Gastroesophageal sphincter (tissue), 4 donors: Measurements from ENCODE around the gene RBFOX2. TPM values are rescaled to one million over a fixed set of nuclear protein-coding genes. Genes with fewer than 3 reads are reported as not detected.

Experiments
- ATAC-seq: fragments of 150-250 bp; one replicate; pipeline ENCODE4 v1.9.1; 2016; ENCODE audit warnings: mild to moderate bottlenecking, moderate library complexity
- H3K27ac ChIP-seq, 4 donors: fragments of 200-600 bp; sonication (generic) in 3 of 4; 1 replicate in 3 of 4; 2 replicates in 1 of 4; pipeline ENCODE4 v1.5.1; 2016 to 2019
- H3K27me3 ChIP-seq: fragments of 200-600 bp; sonication (generic); one replicate; pipeline ENCODE4 v1.5.1; 2019
- H3K36me3 ChIP-seq, 2 donors: fragments of 200-600 bp; sonication (generic); one replicate each; pipeline ENCODE4 v1.5.1; 2019; ENCODE audit warnings: control low read depth in 1 of 2
- H3K4me1 ChIP-seq, 3 donors: fragments of 200-600 bp; sonication (generic); 1 replicate in 2 of 3; 2 replicates in 1 of 3; pipeline ENCODE4 v1.5.1; 2016 to 2019; ENCODE audit warnings: control low read depth in 2 of 3
- H3K4me3 ChIP-seq, 2 donors: fragments of 200-600 bp; sonication (generic); one replicate each; pipeline ENCODE4 v1.5.1; 2019; ENCODE audit warnings: mild to moderate bottlenecking in 1 of 2, moderate library complexity in 1 of 2
- H3K9me3 ChIP-seq, 3 donors: fragments of 200-600 bp; sonication (generic); one replicate each; pipeline ENCODE4 v1.5.1; 2017 to 2019; ENCODE audit warnings: control low read depth in 2 of 3
- EP300 ChIP-seq: sonication (generic); formaldehyde crosslinking; IDR thresholded peaks from one replicate; pipeline ENCODE4 v1.6.1; 2017; ENCODE audit warnings: antibody characterized with exemption, mild to moderate bottlenecking
- POLR2A ChIP-seq, 2 donors: fragments of 450-650 bp; IDR thresholded peaks; one replicate each; pipeline ENCODE4 v1.6.1; 2017; ENCODE audit warnings: antibody characterized with exemption in 2 of 2, mild to moderate bottlenecking in 2 of 2, moderate library complexity in 1 of 2
- POLR2AphosphoS5 ChIP-seq: sonication (generic); formaldehyde crosslinking; IDR thresholded peaks from one replicate; pipeline ENCODE4 v1.6.1; 2017; ENCODE audit warnings: antibody characterized with exemption
- WGBS, 2 donors: methylation state at CpG; one replicate each; pipeline ENCODE4 v1.1.5; 2018; ENCODE audit warnings: low coverage in 1 of 2; 5-methylcytosine and 5-hydroxymethylcytosine counted together
- total RNA-seq, 4 donors: library from RNA; depleted of rRNA; stranded (reverse); fragments of >200 nt; gene quantifications; one replicate each; pipeline ENCODE4 v1.1.0, GENCODE V29; 2016
- TF ChIP-seq, protein P1 (sequence below), 4 experiments: fragments of 200-600 bp in 2 of 4; fragments of 450-650 bp in 2 of 4; sonication (generic) in 1 of 4; IDR thresholded peaks; one replicate each; pipeline ENCODE4 v1.5.1; 2017 to 2019; ENCODE audit warnings: antibody characterized with exemption in 4 of 4, mild to moderate bottlenecking in 2 of 4, moderate library complexity in 2 of 4

Gene RBFOX2
- total RNA-seq, 4 donors from 2014 or later: 120 to 197 (median 169) TPM

DNA sequence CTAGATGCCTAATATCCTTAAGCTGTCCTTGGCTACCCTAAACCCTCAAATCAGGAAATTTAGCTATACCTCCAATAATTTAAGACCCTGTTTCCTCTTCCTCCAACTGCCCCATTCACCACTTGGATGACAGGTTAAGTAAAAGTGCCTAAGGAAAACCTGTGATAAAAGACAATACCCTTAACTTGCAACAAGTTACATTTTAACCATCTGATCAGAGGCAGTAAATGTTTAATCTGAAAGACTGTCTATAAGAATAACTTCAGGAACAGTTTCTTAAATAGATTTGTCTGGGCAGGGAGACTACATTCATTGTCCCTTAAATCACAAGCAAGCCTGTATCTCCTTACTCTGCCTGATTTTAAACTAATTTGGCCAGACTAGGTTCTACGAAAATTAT is 181.8 kb downstream of the RBFOX2 start:
- H3K27me3 ChIP-seq: no peaks in the 10 kb centered on the region
- H3K36me3 ChIP-seq: no peaks in the 10 kb centered on the region
- no peak overlapping the region for H3K4me3 ChIP-seq
- TF ChIP-seq, protein P1, sequence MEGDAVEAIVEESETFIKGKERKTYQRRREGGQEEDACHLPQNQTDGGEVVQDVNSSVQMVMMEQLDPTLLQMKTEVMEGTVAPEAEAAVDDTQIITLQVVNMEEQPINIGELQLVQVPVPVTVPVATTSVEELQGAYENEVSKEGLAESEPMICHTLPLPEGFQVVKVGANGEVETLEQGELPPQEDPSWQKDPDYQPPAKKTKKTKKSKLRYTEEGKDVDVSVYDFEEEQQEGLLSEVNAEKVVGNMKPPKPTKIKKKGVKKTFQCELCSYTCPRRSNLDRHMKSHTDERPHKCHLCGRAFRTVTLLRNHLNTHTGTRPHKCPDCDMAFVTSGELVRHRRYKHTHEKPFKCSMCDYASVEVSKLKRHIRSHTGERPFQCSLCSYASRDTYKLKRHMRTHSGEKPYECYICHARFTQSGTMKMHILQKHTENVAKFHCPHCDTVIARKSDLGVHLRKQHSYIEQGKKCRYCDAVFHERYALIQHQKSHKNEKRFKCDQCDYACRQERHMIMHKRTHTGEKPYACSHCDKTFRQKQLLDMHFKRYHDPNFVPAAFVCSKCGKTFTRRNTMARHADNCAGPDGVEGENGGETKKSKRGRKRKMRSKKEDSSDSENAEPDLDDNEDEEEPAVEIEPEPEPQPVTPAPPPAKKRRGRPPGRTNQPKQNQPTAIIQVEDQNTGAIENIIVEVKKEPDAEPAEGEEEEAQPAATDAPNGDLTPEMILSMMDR (IDR thresholded peaks at IDR 0.05): no peak
- TF ChIP-seq EP300: no peak
- TF ChIP-seq POLR2A (IDR thresholded peaks at IDR 0.05): no peak
- TF ChIP-seq POLR2AphosphoS5: no peak
- peak overlapping the region in 1 of 4 donors; percentile 22 for H3K27ac ChIP-seq
- H3K4me1 ChIP-seq: peaks cover 12 to 70% (median 13%) of the 10 kb centered on the region in 3 donors
- H3K9me3 ChIP-seq: no peaks in the 10 kb centered on the region
- WGBS, 2 donors: 33 to 44% methylated on average over 1 of the region's 1 CpG
- ATAC-seq: no peak

DNA sequence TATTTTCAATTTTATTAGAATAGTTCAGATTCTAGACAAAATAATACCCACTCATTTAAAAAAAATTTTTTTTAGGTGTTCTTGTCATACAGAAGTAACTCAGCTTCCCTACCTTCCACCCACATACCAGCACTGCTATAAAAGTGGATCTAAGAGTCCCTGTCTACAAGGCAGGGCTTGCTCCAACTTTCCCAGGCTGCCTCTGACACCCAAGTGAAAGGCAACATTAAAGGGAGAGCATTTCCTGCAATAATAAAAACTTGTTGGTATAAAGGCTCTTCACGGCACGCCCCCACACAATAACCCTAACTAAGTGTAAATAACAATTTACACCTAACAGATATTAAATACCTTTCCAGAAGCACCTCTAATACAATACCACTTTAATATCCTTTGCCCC is 183.7 kb downstream of the RBFOX2 start:
- Histone ChIP-seq H3K9me3 (no peaks in the 10 kb centered on the region), H3K27me3 (no peaks in the 10 kb centered on the region), H3K36me3 (no peaks in the 10 kb centered on the region), H3K27ac (no peak overlapping the region), H3K4me1 (peaks cover 6 to 70% (median 7%) of the 10 kb centered on the region in 3 donors), H3K4me3 (no peak overlapping the region)
- 89 to 100% methylated on average over 2 of the region's 2 CpGs for WGBS, 2 donors
- ATAC-seq: no peak
- TF ChIP-seq POLR2A (IDR thresholded peaks at IDR 0.05): no peak
- TF ChIP-seq, protein P1 (IDR thresholded peaks at IDR 0.05): no peak
- no peak for TF ChIP-seq EP300
- TF ChIP-seq POLR2AphosphoS5: no peak

DNA sequence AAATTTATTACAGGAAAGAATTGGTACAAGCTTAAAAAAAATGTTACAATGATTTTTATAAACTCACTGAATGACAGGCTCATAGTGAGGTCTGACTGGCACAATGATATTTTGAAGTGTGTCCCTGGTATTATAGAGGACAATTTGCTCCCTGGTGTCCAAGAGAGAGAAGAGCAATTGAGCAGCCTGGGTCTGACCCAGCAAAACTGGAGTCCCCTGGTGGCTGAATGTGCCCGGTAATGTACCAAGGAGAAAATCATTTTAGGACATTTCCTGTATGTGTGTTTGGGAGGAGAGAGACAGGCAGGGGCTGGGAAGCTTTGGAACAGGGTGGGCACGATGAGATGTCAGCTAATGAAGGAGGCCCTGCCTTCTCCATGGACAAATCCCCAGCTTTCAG is 185.7 kb downstream of the RBFOX2 start:
- 11 to 35% methylated on average over 2 of the region's 2 CpGs for WGBS, 2 donors
- no peak for ATAC-seq

DNA sequence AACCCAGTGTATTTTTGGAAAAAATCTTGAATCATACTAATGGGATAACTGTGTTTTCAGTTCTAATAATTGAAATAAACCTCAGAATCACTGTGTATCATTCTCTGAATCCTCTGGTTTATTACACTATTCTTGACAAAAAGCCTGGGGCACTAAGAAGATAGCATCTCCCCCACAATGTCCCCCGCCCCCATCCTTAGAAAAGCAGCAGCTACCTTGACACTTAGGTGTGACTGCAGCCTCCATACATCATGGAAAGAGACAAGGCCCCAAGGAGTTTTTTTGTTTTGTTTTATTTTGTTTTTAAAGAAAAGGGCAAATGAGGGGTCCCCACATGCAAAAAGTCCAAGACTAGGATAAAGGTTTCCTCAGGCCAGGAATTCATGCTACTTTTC is 186.1 kb downstream of the RBFOX2 start:
- H3K27me3 ChIP-seq: no peaks in the 10 kb centered on the region
- TF ChIP-seq, protein P1 (IDR thresholded peaks at IDR 0.05): no peak
- TF ChIP-seq POLR2AphosphoS5 (no peak), POLR2A (IDR thresholded peaks at IDR 0.05) (no peak), EP300 (no peak)
- peaks cover 10 to 70% (median 19%) of the 10 kb centered on the region in 3 donors for H3K4me1 ChIP-seq
- no peaks in the 10 kb centered on the region for H3K9me3 ChIP-seq
- no peak for ATAC-seq
- 86% methylated on average over 1 of the region's 1 CpG; no CpG with 5 or more reads in 1 of the 2 donors for WGBS, 2 donors
- no peaks in the 10 kb centered on the region for H3K36me3 ChIP-seq
- H3K27ac ChIP-seq: peak overlapping the region in 3 of 4 donors; percentile 40 to 65 (median 53)
- H3K4me3 ChIP-seq: no peak overlapping the region

More for the DNA sequence above, 185.7 kb downstream of the RBFOX2 start:
- Histone ChIP-seq H3K4me3 (no peak overlapping the region), H3K27ac (peak overlapping the region in 3 of 4 donors; percentile 40 to 65 (median 53)), H3K9me3 (no peaks in the 10 kb centered on the region), H3K27me3 (no peaks in the 10 kb centered on the region), H3K36me3 (no peaks in the 10 kb centered on the region), H3K4me1 (peaks cover 7 to 70% (median 15%) of the 10 kb centered on the region in 3 donors)
- TF ChIP-seq EP300: no peak
- TF ChIP-seq, protein P1 (IDR thresholded peaks at IDR 0.05): peak; percentile 13 to 58 (median 54)

DNA sequence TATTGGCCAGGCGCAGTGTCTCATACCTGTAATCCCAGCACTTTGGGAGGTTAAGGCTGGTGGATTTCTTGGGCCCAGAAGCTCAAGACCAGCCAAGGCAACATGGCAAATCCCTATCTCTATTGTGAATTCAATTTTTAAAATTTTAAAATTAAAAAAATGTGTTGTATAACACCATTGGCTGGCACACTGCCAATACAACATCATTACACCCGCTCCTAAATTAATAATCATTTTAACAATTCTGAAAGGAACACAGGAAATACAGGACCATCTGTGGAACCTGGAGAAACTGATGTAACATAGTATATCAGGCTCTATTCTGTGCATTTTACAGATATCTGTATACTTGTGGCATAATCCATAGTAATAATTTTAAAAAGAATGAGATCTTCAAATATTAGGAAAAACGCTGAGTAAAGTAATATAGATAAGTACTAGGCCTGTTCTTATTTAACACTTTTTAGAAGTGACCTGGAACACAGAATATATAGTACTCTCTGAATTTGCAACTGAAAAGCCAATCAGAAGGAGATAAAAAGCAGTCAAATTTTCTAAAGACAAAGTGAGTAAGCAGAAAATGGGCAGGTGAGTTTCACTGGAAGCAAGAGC is 186.6 kb downstream of the RBFOX2 start:
- Histone ChIP-seq H3K4me1 (peaks cover 14 to 70% (median 23%) of the 10 kb centered on the region in 3 donors), H3K27ac (peak overlapping the region in 3 of 4 donors; percentile 40 to 65 (median 53)), H3K36me3 (no peaks in the 10 kb centered on the region), H3K4me3 (no peak overlapping the region), H3K9me3 (no peaks in the 10 kb centered on the region), H3K27me3 (no peaks in the 10 kb centered on the region)
- ATAC-seq: no peak
- WGBS, 2 donors: 71 to 74% methylated on average over 3 of the region's 3 CpGs
- TF ChIP-seq EP300 (no peak), POLR2AphosphoS5 (no peak), POLR2A (IDR thresholded peaks at IDR 0.05) (no peak)
- TF ChIP-seq, protein P1 (IDR thresholded peaks at IDR 0.05): no peak
